Mesendoderm (in vitro differentiated cells): ENCODE results near the gene PLCD4.

ENCODE experiments used
- DNase-seq: peaks from one replicate; pipeline ENCODE4 v3.0.0; 2013
- H2AK5ac ChIP-seq: 2 replicates; pipeline ENCODE4 v1.6.1; 2013; ENCODE audit warnings: low read length, inconsistent platforms
- H2BK120ac ChIP-seq: 2 replicates; pipeline ENCODE4 v1.6.1; 2013; ENCODE audit warnings: low read depth, mild to moderate bottlenecking, low read length, moderate library complexity, mixed read lengths
- H2BK15ac ChIP-seq: replicated peaks from 2 replicates; pipeline ENCODE4 v1.6.1; 2013; ENCODE audit warnings: low read depth, mild to moderate bottlenecking, moderate library complexity
- H2BK5ac ChIP-seq: 2 replicates; pipeline ENCODE4 v1.6.1; 2013; ENCODE audit warnings: low read length, inconsistent platforms
- H3K18ac ChIP-seq: 2 replicates; pipeline ENCODE4 v1.6.1; 2013; ENCODE audit warnings: mild to moderate bottlenecking, low read length, mixed read lengths
- H3K23ac ChIP-seq: one replicate; pipeline ENCODE4 v1.6.1; 2013; ENCODE audit warnings: low read length
- H3K27ac ChIP-seq: 2 replicates; pipeline ENCODE4 v1.5.1; 2013; ENCODE audit warnings: low read depth, mild to moderate bottlenecking, inconsistent platforms, low read length, moderate library complexity
- H3K27me3 ChIP-seq: 2 replicates; pipeline ENCODE4 v1.6.1; 2013; ENCODE audit warnings: low read length, control low read depth, mild to moderate bottlenecking, inconsistent platforms; ENCODE audit not compliant: insufficient read depth, poor library complexity
- H3K36me3 ChIP-seq: 2 replicates; pipeline ENCODE4 v1.6.1; 2013; ENCODE audit warnings: low read length, inconsistent platforms; ENCODE audit not compliant: control insufficient read depth, insufficient read depth
- H3K4ac ChIP-seq: one replicate; pipeline ENCODE4 v1.6.1; 2013; ENCODE audit warnings: low read depth, mild to moderate bottlenecking, low read length, moderate library complexity
- H3K4me1 ChIP-seq: 2 replicates; pipeline ENCODE4 v1.6.1; 2013; ENCODE audit warnings: low read depth, low read length, inconsistent platforms; ENCODE audit not compliant: control insufficient read depth
- H3K4me2 ChIP-seq: 2 replicates; pipeline ENCODE4 v1.6.1; 2013; ENCODE audit warnings: low read length
- H3K4me3 ChIP-seq: 2 replicates; pipeline ENCODE4 v1.5.1; 2013; ENCODE audit warnings: mild to moderate bottlenecking, low read length
- H3K56ac ChIP-seq: one replicate; pipeline ENCODE4 v1.6.1; 2013; ENCODE audit warnings: low read length
- H3K79me1 ChIP-seq: 2 replicates; pipeline ENCODE4 v1.6.1; 2013; ENCODE audit warnings: low read length, inconsistent platforms
- H3K79me2 ChIP-seq: 2 replicates; pipeline ENCODE4 v1.6.1; 2013; ENCODE audit warnings: mild to moderate bottlenecking, low read length; ENCODE audit not compliant: control insufficient read depth, insufficient read depth
- H3K9ac ChIP-seq: 2 replicates; pipeline ENCODE4 v1.6.1; 2013; ENCODE audit warnings: low read length, inconsistent platforms
- H4K5ac ChIP-seq: one replicate; pipeline ENCODE4 v1.6.1; 2013; ENCODE audit warnings: low read length
- H4K8ac ChIP-seq: one replicate; pipeline ENCODE4 v1.6.1; 2013; ENCODE audit warnings: low read depth, mild to moderate bottlenecking, control low read depth, low read length, moderate library complexity
- WGBS: extraction: QIAGEN DNeasy Blood & Tissue Kit; methylation state at CpG from one replicate; pipeline ENCODE4 v1.1.7; 2013; ENCODE audit warnings: low lambda C conversion rate, missing lambda C conversion rate; ENCODE audit not compliant: insufficient coverage; ENCODE audit errors: extremely low coverage; 5-methylcytosine and 5-hydroxymethylcytosine counted together

Gene PLCD4

GRCh38 chr2:218659988-218660358, 52.3 kb downstream of the PLCD4 start:
- H2BK5ac ChIP-seq = no peak overlapping the region
- H3K36me3 ChIP-seq = peaks cover 11% of the 10 kb centered on the region
- no peak overlapping the region for H2BK15ac ChIP-seq
- no peaks in the 10 kb centered on the region for H3K4me1 ChIP-seq
- peak overlapping the region; percentile 84 for H3K4me2 ChIP-seq
- H3K27ac ChIP-seq = no peak overlapping the region
- no CpG with 5 or more reads among the region's 8 CpGs for WGBS
- H3K79me2 ChIP-seq = peaks cover 3% of the 10 kb centered on the region
- DNase-seq = no peak
- H3K56ac ChIP-seq = peak overlapping the region; percentile 87
- peaks cover 11% of the 10 kb centered on the region for H3K79me1 ChIP-seq
- no peaks in the 10 kb centered on the region for H3K27me3 ChIP-seq
- no peak overlapping the region for H3K18ac ChIP-seq
- peak overlapping the region; percentile 71 for H3K4me3 ChIP-seq
- H4K5ac ChIP-seq = no peak overlapping the region
- no peak overlapping the region for H2BK120ac ChIP-seq
- peak overlapping the region; percentile 79 for H3K9ac ChIP-seq
- H3K4ac ChIP-seq = no peak overlapping the region
- H3K23ac ChIP-seq = no peak overlapping the region
- H2AK5ac ChIP-seq = no peak overlapping the region
- no peak overlapping the region for H4K8ac ChIP-seq

DNA sequence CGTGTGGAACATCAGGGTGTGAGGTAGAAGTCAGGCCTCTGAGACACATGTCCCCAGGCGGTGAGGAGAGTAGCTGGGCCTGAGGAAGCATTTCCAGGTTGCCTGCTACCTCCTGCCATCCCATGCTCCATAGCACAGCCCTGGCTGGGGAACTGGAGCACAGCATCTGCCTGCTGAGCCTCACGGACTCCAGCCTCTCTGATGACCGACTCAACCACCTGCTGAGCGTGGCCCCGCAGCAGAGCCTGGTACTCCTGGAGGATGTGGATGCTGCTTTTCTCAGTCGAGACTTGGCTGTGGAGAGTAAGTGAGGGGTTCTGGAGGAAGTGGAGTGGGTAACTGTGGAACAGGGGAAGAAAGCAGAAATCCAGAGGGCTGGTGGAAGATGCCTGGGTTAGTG, 54.7 kb downstream of the PLCD4 start:
- H3K4me3 ChIP-seq = no peak overlapping the region
- no peak overlapping the region for H2BK120ac ChIP-seq
- no peak overlapping the region for H3K56ac ChIP-seq
- H3K79me2 ChIP-seq = peaks cover 3% of the 10 kb centered on the region
- WGBS = no CpG with 5 or more reads among the region's 7 CpGs
- H3K27ac ChIP-seq = no peak overlapping the region
- H3K27me3 ChIP-seq = no peaks in the 10 kb centered on the region
- H3K4me2 ChIP-seq = no peak overlapping the region
- no peak overlapping the region for H3K18ac ChIP-seq
- H3K4me1 ChIP-seq = no peaks in the 10 kb centered on the region
- DNase-seq = no peak
- no peak overlapping the region for H3K4ac ChIP-seq
- no peak overlapping the region for H4K8ac ChIP-seq
- no peak overlapping the region for H3K23ac ChIP-seq
- H3K79me1 ChIP-seq = peaks cover 5% of the 10 kb centered on the region
- no peak overlapping the region for H2AK5ac ChIP-seq
- peaks cover 8% of the 10 kb centered on the region for H3K36me3 ChIP-seq
- no peak overlapping the region for H4K5ac ChIP-seq
- H2BK5ac ChIP-seq = no peak overlapping the region
- H3K9ac ChIP-seq = no peak overlapping the region
- no peak overlapping the region for H2BK15ac ChIP-seq

- Histone ChIP-seq H3K18ac (no peak overlapping the region), H2BK120ac (no peak overlapping the region), H4K5ac (no peak overlapping the region), H3K4me1 (no peaks in the 10 kb centered on the region), H3K4me2 (no peak overlapping the region), H3K56ac (no peak overlapping the region), H3K9ac (no peak overlapping the region), H3K27me3 (no peaks in the 10 kb centered on the region), H3K27ac (no peak overlapping the region), H3K4ac (no peak overlapping the region), H4K8ac (no peak overlapping the region), H3K23ac (no peak overlapping the region), H2AK5ac (no peak overlapping the region), H3K79me1 (peaks cover 5% of the 10 kb centered on the region), H2BK15ac (no peak overlapping the region), H3K36me3 (peaks cover 10% of the 10 kb centered on the region), H2BK5ac (no peak overlapping the region), H3K79me2 (peaks cover 1% of the 10 kb centered on the region), H3K4me3 (no peak overlapping the region)
- no CpG with 5 or more reads among the region's 10 CpGs for WGBS
- DNase-seq = no peak
These were observed 55.1 kb downstream of the PLCD4 start for GRCh38 chr2:218662827-218663226.

DNA sequence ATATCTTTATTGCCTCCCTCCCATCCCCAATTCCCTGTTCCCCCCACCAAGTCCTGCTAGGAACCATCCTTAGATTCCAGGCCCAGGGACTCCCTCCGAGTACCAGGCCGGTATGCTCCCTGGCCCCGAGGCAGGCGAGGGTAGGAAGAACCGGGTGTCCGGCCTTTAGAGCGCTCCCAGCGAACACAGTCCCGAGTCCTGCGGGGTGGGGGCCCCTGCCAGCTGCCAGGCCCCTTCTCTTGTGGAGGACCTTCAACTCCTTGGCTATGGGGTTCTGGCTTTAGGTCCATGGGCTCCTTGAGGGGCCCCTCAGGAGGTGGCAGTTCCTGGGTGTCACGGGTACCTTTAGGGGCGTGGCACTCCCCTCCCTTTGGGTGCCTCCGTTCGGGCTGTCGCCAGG, 56.2 kb downstream of the PLCD4 start:
- no peak overlapping the region for H3K4me3 ChIP-seq
- H2AK5ac ChIP-seq = no peak overlapping the region
- H3K9ac ChIP-seq = no peak overlapping the region
- H3K79me1 ChIP-seq = peaks cover 3% of the 10 kb centered on the region
- H3K27me3 ChIP-seq = no peaks in the 10 kb centered on the region
- H3K4ac ChIP-seq = no peak overlapping the region
- no CpG with 5 or more reads among the region's 15 CpGs for WGBS
- H2BK15ac ChIP-seq = no peak overlapping the region
- H3K18ac ChIP-seq = no peak overlapping the region
- H3K36me3 ChIP-seq = peaks cover 10% of the 10 kb centered on the region
- no peak overlapping the region for H3K56ac ChIP-seq
- H4K5ac ChIP-seq = no peak overlapping the region
- no peak overlapping the region for H3K27ac ChIP-seq
- H4K8ac ChIP-seq = no peak overlapping the region
- no peak overlapping the region for H2BK5ac ChIP-seq
- no peak overlapping the region for H3K4me2 ChIP-seq
- H3K23ac ChIP-seq = no peak overlapping the region
- no peaks in the 10 kb centered on the region for H3K4me1 ChIP-seq
- no peak overlapping the region for H2BK120ac ChIP-seq
- no peak for DNase-seq
- no peaks in the 10 kb centered on the region for H3K79me2 ChIP-seq

- Histone ChIP-seq H3K4me1 (no peaks in the 10 kb centered on the region), H2BK120ac (no peak overlapping the region)
- no CpG with 5 or more reads among the region's 7 CpGs for WGBS
These were observed 57.0 kb downstream of the PLCD4 start for GRCh38 chr2:218664653-218665052.

DNA sequence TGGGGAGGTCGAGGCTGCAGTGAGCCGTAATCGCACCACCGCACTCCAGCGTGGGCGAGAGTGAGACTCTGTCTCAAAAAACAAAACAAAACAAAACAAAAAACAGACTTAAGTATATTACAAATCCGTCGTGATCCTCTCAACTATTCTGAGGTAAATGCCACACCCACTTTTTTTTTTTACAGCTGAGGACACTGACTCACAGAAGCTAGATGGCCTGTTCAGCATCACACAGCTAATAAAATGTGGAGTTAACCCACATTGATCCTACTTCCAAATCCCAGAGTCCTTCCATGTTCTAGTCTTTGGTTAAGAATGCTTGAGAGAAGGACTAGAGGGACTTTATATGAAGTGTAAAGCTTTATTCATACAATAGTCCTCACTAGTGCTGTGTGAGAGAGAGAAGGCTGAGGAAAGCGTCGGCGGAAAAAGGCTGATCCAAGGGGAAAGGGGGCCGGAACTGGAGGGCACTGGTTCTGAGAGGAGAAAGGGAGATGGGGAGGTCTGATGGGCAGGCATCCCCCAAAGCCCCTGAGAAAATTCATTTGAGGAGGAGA, 63.5 kb downstream of the PLCD4 start:
- H3K79me2 ChIP-seq = peaks cover 2% of the 10 kb centered on the region
- peak overlapping the region; percentile 3 for H3K4me2 ChIP-seq
- no peak overlapping the region for H3K27ac ChIP-seq
- no peak overlapping the region for H2BK120ac ChIP-seq
- peaks cover 2% of the 10 kb centered on the region for H3K4me1 ChIP-seq
- H2BK5ac ChIP-seq = no peak overlapping the region
- H4K5ac ChIP-seq = no peak overlapping the region
- H3K36me3 ChIP-seq = peaks cover 2% of the 10 kb centered on the region
- peak overlapping the region; percentile 97 for H3K56ac ChIP-seq
- no peak overlapping the region for H4K8ac ChIP-seq
- H3K4ac ChIP-seq = no peak overlapping the region
- peak overlapping the region; percentile 93 for H3K4me3 ChIP-seq
- H2BK15ac ChIP-seq = no peak overlapping the region
- H3K27me3 ChIP-seq = no peaks in the 10 kb centered on the region
- H3K18ac ChIP-seq = no peak overlapping the region
- H3K9ac ChIP-seq = peak overlapping the region; percentile 84
- no peak overlapping the region for H3K23ac ChIP-seq
- peak; percentile 27 for DNase-seq
- peaks cover 2% of the 10 kb centered on the region for H3K79me1 ChIP-seq
- WGBS = no CpG with 5 or more reads among the region's 12 CpGs
- H2AK5ac ChIP-seq = no peak overlapping the region

More at GRCh38 chr2:218664653-218665052, 57.0 kb downstream of the PLCD4 start:
- no peak overlapping the region for H4K8ac ChIP-seq
- DNase-seq = no peak
- no peak overlapping the region for H4K5ac ChIP-seq
- H3K9ac ChIP-seq = no peak overlapping the region
- H3K56ac ChIP-seq = no peak overlapping the region
- peaks cover 4% of the 10 kb centered on the region for H3K79me1 ChIP-seq
- H3K36me3 ChIP-seq = peaks cover 10% of the 10 kb centered on the region
- H2BK15ac ChIP-seq = no peak overlapping the region
- H3K79me2 ChIP-seq = no peaks in the 10 kb centered on the region
- no peak overlapping the region for H3K4ac ChIP-seq
- no peak overlapping the region for H3K23ac ChIP-seq
- no peak overlapping the region for H3K27ac ChIP-seq
- H3K18ac ChIP-seq = no peak overlapping the region
- no peaks in the 10 kb centered on the region for H3K27me3 ChIP-seq
- H2AK5ac ChIP-seq = no peak overlapping the region
- no peak overlapping the region for H3K4me3 ChIP-seq
- H3K4me2 ChIP-seq = no peak overlapping the region
- no peak overlapping the region for H2BK5ac ChIP-seq
